Right lobe of liver (tissue), 6 donors: ENCODE results near the gene ACTL6B. TPM values are rescaled to one million over a fixed set of nuclear protein-coding genes. Genes with fewer than 3 reads are reported as not detected.

Experiments used
- ATAC-seq, 4 donors: fragments of 200-7000 bp; cut with Tn5 transposase; one replicate each; pipeline ENCODE4 v1.9.1; 2020; ENCODE audit warnings: mild to moderate bottlenecking in 4 of 4, moderate library complexity in 4 of 4
- DNase-seq, 3 donors: peaks; one replicate each; pipeline ENCODE4 v3.0.0-alpha.2; 2020
- H3K27ac ChIP-seq, 3 donors: fragments of 200-600 bp; one replicate each; pipeline ENCODE4 v1.8.0; 2022
- H3K27me3 ChIP-seq, 2 donors: fragments of 200-600 bp; one replicate each; pipeline ENCODE4 v1.8.0; 2022
- H3K36me3 ChIP-seq, 4 donors: fragments of 200-600 bp; sonication (generic) in 1 of 4; one replicate each; pipeline versions ENCODE4 v1.5.1 to v1.8.0; 2017 to 2022; ENCODE audit warnings: control low read depth in 1 of 4
- H3K4me1 ChIP-seq, 4 donors: fragments of 200-600 bp; sonication (generic) in 1 of 4; one replicate each; pipeline versions ENCODE4 v1.5.1 to v1.8.0; 2017 to 2022; ENCODE audit warnings: control low read depth in 1 of 4
- H3K4me3 ChIP-seq, 3 donors: fragments of 200-600 bp; one replicate each; pipeline ENCODE4 v1.8.0; 2022
- H3K9me3 ChIP-seq, 4 donors: fragments of 200-600 bp; sonication (generic) in 1 of 4; one replicate each; pipeline versions ENCODE4 v1.5.1 to v1.8.0; 2017 to 2022; ENCODE audit warnings: control low read depth in 1 of 4
- POLR2A ChIP-seq: fragments of 450-650 bp; IDR thresholded peaks from one replicate; pipeline ENCODE4 v1.6.1; 2017; ENCODE audit warnings: antibody characterized with exemption, mild to moderate bottlenecking
- WGBS: methylation state at CpG from one replicate; pipeline ENCODE4 v1.1.6; 2018; ENCODE audit warnings: low coverage, low lambda C conversion rate; ENCODE audit not compliant: insufficient coverage; ENCODE audit errors: missing lambda C conversion rate; 5-methylcytosine and 5-hydroxymethylcytosine counted together
- intact Hi-C, 2 donors: fragments of 100-400 bp; cut with DNase I; formaldehyde crosslinking; loops; one replicate each; pipeline versions ENCODE4 v1.11.2 to v1.14.1; 2022
- total RNA-seq, 6 experiments: library from RNA; depleted of rRNA in 2 of 6; stranded (reverse); fragments of >200 nt in 2 of 6; fragmentation: NEBNext Ultra II Directional in 3 of 6; extraction: Animal tissue kit (Norgen Biotek cat#: 25700) in 3 of 6; gene quantifications; one replicate each; pipeline versions ENCODE4 v1.1.0 to v1.2.4, GENCODE V29; 2016 to 2023
- TF ChIP-seq, protein P1 (sequence below), 4 donors: fragments of 200-600 bp in 3 of 4; fragments of 450-650 bp in 1 of 4; IDR thresholded peaks; one replicate each; pipeline versions ENCODE4 v1.5.1 to v1.8.0; 2016 to 2022; ENCODE audit warnings: antibody characterized with exemption in 4 of 4, mild to moderate bottlenecking in 2 of 4
- donor health status: DM: no; HTN: yes; CAD: no.
- donor health status: DM: no; HTN: no; CAD: no.
- donor health status: DM: no; HTN: no; CAD: no.
- donor health status: DM: no; HTN: yes; CAD: no.
- donor health status: DM: no; HTN: yes; CAD: no.

ACTL6B gene
- total RNA-seq, 6 experiments from 2014 or later: not detected

DNA sequence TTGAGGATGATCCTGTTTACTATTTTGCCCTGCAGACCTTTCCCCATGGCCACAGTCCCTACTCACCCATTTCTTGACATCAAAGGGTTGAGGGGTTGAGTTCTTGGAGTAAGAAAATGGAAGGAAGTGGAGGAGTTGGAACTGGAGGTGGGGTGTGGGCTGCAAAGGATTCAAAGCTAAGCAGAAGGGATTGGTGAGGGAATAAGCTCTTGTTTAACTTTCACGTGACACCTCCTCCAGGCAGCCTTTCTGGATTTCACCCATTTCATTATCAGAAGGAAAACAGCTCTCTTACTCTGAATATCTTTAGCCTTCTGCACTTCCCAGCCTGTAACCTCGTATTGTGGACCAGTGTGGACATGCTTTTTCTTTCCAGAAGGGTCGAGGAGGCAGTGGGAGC, 30.2 kb downstream of the ACTL6B start:
- H3K4me3 ChIP-seq: no peak overlapping the region

DNA sequence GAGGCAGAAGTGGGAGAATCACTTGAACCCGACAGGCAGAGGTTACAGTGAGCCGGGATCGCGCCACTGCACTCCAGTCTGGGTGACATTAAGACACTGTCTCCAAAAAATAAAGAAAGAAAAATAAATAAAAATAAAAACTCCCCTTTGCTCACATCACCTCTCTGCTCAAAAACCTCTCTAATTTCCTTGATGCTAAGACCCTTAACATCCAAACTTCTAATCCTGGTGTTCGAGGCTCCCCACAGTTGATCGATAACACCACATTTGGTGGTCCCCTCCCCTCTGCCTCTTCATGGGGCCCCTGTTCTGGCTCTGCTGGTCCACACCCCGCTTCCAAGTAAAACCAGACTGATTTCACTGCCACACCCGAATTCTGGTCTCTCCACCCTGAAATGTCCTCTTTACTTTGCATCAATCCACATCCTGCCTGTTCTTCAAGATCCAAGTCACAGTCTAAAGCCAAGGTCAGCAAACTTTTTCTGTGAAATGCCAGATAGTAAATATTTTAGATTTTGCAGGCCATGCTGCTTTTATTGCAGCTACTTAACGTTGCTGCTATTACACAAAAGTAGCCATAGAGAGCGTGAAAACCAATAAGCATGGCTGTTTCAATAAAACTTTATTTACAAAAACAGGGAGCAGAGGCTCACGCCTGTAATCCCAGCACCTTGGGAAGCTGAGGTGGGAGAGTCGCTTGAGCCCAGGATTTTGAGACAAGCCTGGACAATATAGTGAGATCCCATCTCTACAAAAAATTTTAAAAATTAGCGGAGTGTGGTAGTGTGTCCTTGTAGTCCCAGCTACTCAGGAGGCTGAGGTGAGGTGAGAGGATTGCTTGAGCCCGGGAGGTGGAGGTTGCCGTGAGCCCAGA, 32.1 kb downstream of the ACTL6B start:
- DNase-seq (no peak), ATAC-seq (no peak)
- Histone ChIP-seq H3K4me1 (peaks cover 0 to 45% (median 20%) of the 10 kb centered on the region in 4 donors), H3K27me3 (no peaks in the 10 kb centered on the region), H3K27ac (no peak overlapping the region), H3K4me3 (no peak overlapping the region), H3K9me3 (no peaks in the 10 kb centered on the region), H3K36me3 (peaks cover 0 to 38% (median 16%) of the 10 kb centered on the region in 4 donors)
- intact Hi-C loops: loop anchor here in 1 of 2 donors (10.0 kb wide), 1 partner anchor 61 kb away; no protein-coding TSS in a partner anchor
- 89% methylated on average over 15 of the region's 15 CpGs for WGBS
- no peak for TF ChIP-seq POLR2A
- TF ChIP-seq, protein P1, sequence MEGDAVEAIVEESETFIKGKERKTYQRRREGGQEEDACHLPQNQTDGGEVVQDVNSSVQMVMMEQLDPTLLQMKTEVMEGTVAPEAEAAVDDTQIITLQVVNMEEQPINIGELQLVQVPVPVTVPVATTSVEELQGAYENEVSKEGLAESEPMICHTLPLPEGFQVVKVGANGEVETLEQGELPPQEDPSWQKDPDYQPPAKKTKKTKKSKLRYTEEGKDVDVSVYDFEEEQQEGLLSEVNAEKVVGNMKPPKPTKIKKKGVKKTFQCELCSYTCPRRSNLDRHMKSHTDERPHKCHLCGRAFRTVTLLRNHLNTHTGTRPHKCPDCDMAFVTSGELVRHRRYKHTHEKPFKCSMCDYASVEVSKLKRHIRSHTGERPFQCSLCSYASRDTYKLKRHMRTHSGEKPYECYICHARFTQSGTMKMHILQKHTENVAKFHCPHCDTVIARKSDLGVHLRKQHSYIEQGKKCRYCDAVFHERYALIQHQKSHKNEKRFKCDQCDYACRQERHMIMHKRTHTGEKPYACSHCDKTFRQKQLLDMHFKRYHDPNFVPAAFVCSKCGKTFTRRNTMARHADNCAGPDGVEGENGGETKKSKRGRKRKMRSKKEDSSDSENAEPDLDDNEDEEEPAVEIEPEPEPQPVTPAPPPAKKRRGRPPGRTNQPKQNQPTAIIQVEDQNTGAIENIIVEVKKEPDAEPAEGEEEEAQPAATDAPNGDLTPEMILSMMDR (IDR thresholded peaks at IDR 0.05): no peak

More for the DNA sequence above, 30.2 kb downstream of the ACTL6B start:
- no peak for ATAC-seq
- intact Hi-C loops: loop anchor here in 1 of 2 donors (10.0 kb wide), 1 partner anchor 59 kb away; no protein-coding TSS in a partner anchor
- peaks cover 0 to 43% (median 20%) of the 10 kb centered on the region in 4 donors for H3K4me1 ChIP-seq
- no peaks in the 10 kb centered on the region for H3K9me3 ChIP-seq
- WGBS: 14% methylated on average over 3 of the region's 3 CpGs
- H3K27me3 ChIP-seq: no peaks in the 10 kb centered on the region
- peaks cover 0 to 50% (median 27%) of the 10 kb centered on the region in 4 donors for H3K36me3 ChIP-seq
- H3K27ac ChIP-seq: peak overlapping the region in 1 of 3 donors; percentile 37
- DNase-seq: no peak
- TF ChIP-seq POLR2A: no peak
- TF ChIP-seq, protein P1 (IDR thresholded peaks at IDR 0.05): no peak

DNA sequence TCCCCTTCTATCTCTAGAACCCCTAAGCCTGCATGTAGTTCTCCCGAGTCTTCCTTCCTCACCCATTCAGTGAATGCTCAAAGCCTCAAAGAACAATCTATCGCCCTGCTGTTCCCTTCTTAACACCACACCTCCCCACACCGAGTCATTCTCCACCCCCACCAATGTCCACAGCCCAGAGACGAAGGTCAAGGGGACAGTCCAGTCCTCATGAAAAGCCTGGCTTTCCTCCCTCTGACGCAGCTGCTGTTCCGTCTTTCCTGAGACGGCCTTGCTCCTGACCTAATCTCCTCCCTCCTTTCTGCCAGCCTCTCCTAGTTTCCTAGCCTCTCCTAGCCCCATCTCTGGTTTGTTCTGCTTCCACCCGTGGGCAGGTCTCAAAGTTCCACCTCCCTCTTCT, 34.7 kb downstream of the ACTL6B start:
- peak; percentile 72 to 80 (median 78) for ATAC-seq
- WGBS: 32% methylated on average over 8 of the region's 8 CpGs

DNA sequence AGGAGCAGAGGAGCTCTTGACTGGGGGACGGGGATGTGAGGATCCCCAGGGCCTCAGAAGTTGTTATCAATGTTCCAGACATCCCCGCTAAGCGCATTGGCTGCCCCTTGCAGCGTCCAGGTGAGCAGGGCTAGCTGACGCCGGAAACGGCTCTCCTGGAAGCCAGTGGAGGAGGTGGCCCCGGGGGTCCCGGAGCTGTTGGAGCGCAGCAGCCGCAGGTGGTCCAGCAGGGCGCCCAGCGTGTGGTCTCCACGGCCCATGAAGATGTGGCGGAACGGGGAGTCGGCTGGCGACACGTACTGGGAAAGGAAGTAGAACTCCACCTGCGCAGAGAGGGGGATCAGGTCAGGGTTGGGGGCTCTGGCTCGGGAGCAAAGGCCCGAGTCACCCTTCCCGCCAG, 35.4 kb downstream of the ACTL6B start:
- intact Hi-C loops: loop anchor here in 1 of 2 donors (10.0 kb wide), 1 partner anchor 64 kb away; no protein-coding TSS in a partner anchor
- peaks cover 0 to 35% (median 11%) of the 10 kb centered on the region in 4 donors for H3K4me1 ChIP-seq
- DNase-seq: no peak
- no peaks in the 10 kb centered on the region for H3K9me3 ChIP-seq
- H3K4me3 ChIP-seq: no peak overlapping the region
- WGBS: 88% methylated on average over 16 of the region's 23 CpGs
- peak overlapping the region in 1 of 3 donors; percentile 77 for H3K27ac ChIP-seq
- no peaks in the 10 kb centered on the region for H3K27me3 ChIP-seq
- peaks cover 0 to 16% (median 4%) of the 10 kb centered on the region in 4 donors for H3K36me3 ChIP-seq
- TF ChIP-seq POLR2A: no peak
- TF ChIP-seq, protein P1 (IDR thresholded peaks at IDR 0.05): no peak
- peak in 1 of 4 donors; percentile 2 for ATAC-seq

More for the DNA sequence above, 34.7 kb downstream of the ACTL6B start:
- intact Hi-C loops: loop anchor here in 1 of 2 donors (10.0 kb wide), 1 partner anchor 63 kb away; no protein-coding TSS in a partner anchor
- Histone ChIP-seq H3K9me3 (no peaks in the 10 kb centered on the region), H3K4me3 (no peak overlapping the region), H3K27me3 (no peaks in the 10 kb centered on the region), H3K36me3 (peaks cover 0 to 20% (median 6%) of the 10 kb centered on the region in 4 donors), H3K27ac (peak overlapping the region in 2 of 3 donors; percentile 32 to 77), H3K4me1 (peaks cover 0 to 40% (median 16%) of the 10 kb centered on the region in 4 donors)
- TF ChIP-seq, protein P1 (IDR thresholded peaks at IDR 0.05): no peak
- no peak for TF ChIP-seq POLR2A
- DNase-seq: peak; percentile 55 to 90 (median 87)
